Osteocyte (in vitro differentiated cells): Measurements from ENCODE around the gene SDC3. TPM values are rescaled to one million over a fixed set of nuclear protein-coding genes. Genes with fewer than 3 reads are reported as not detected.

Experiments used
- DNase-seq: peaks from one replicate; pipeline ENCODE4 v3.0.0; 2021; ENCODE audit warnings: mixed read lengths; ENCODE audit not compliant: unreplicated experiment; ENCODE audit errors: extremely low spot score
- H3K27ac Mint-ChIP-seq: one replicate; pipeline ENCODE4 v1.8.0; 2021; ENCODE audit warnings: mild to moderate bottlenecking, mixed read lengths; ENCODE audit not compliant: unreplicated experiment
- H3K27me3 Mint-ChIP-seq: one replicate; pipeline ENCODE4 v1.8.0; 2021; ENCODE audit warnings: mixed read lengths; ENCODE audit not compliant: unreplicated experiment
- H3K36me3 Mint-ChIP-seq: one replicate; pipeline ENCODE4 v1.8.0; 2021; ENCODE audit warnings: mixed read lengths; ENCODE audit not compliant: unreplicated experiment
- H3K4me1 Mint-ChIP-seq: one replicate; pipeline ENCODE4 v1.8.0; 2021; ENCODE audit warnings: mixed read lengths; ENCODE audit not compliant: unreplicated experiment
- H3K4me3 Mint-ChIP-seq: one replicate; pipeline ENCODE4 v1.8.0; 2021; ENCODE audit warnings: mild to moderate bottlenecking, moderate library complexity, mixed read lengths; ENCODE audit not compliant: unreplicated experiment
- H3K9me3 Mint-ChIP-seq: one replicate; pipeline ENCODE4 v1.8.0; 2021; ENCODE audit warnings: mixed read lengths; ENCODE audit not compliant: unreplicated experiment
- total RNA-seq: library from RNA; stranded (reverse); gene quantifications from 2 replicates; pipeline ENCODE4 v1.2.1, GENCODE V29; 2021
- TF ChIP-seq, protein P1 (sequence below): fragments of 200-600 bp; sonication (generic); IDR thresholded peaks from 2 replicates; pipeline ENCODE4 v1.5.0; 2021; ENCODE audit warnings: antibody characterized with exemption, mild to moderate bottlenecking, moderate library complexity

The SDC3 gene
- total RNA-seq, 1 donor from 2014 or later, result 54.4 TPM

DNA sequence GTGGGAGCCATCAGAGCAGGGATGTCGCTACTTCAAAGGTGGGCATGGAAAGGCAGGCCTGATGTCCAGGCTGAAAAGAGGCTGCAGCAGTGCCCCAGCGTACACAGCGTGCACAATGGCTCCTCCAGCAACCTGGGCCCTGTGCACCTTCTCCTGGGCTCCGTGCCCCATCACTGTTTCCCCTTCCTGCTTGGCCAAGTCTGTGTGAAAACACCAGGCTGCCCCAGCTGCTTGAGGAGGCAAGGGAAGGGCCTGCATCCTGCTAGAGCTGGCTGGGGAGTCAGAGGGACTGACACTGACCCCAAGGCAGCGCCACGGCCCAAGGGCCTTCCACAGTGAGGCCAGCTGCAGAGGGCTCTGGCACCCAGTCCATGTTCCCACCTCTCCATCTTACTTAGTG, 33.4 kb downstream of the SDC3 start:
- Mint-ChIP-seq H3K27me3 (no peaks in the 10 kb centered on the region), H3K27ac (no peak overlapping the region), H3K36me3 (peaks cover 12% of the 10 kb centered on the region), H3K4me1 (peaks cover 6% of the 10 kb centered on the region), H3K4me3 (no peak overlapping the region), H3K9me3 (no peaks in the 10 kb centered on the region)
- TF ChIP-seq, protein P1, sequence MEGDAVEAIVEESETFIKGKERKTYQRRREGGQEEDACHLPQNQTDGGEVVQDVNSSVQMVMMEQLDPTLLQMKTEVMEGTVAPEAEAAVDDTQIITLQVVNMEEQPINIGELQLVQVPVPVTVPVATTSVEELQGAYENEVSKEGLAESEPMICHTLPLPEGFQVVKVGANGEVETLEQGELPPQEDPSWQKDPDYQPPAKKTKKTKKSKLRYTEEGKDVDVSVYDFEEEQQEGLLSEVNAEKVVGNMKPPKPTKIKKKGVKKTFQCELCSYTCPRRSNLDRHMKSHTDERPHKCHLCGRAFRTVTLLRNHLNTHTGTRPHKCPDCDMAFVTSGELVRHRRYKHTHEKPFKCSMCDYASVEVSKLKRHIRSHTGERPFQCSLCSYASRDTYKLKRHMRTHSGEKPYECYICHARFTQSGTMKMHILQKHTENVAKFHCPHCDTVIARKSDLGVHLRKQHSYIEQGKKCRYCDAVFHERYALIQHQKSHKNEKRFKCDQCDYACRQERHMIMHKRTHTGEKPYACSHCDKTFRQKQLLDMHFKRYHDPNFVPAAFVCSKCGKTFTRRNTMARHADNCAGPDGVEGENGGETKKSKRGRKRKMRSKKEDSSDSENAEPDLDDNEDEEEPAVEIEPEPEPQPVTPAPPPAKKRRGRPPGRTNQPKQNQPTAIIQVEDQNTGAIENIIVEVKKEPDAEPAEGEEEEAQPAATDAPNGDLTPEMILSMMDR, result no peak
- no peak for DNase-seq

- H3K27me3 Mint-ChIP-seq, result no peaks in the 10 kb centered on the region
- no peak for DNase-seq
- no peak overlapping the region for H3K27ac Mint-ChIP-seq
- TF ChIP-seq, protein P1, result no peak
- H3K36me3 Mint-ChIP-seq, result peaks cover 12% of the 10 kb centered on the region
- peaks cover 1% of the 10 kb centered on the region for H3K4me1 Mint-ChIP-seq
- no peaks in the 10 kb centered on the region for H3K9me3 Mint-ChIP-seq
- no peak overlapping the region for H3K4me3 Mint-ChIP-seq
Measured at GRCh38 chr1:30874176-30874575, 34.4 kb downstream of the SDC3 start.

- Mint-ChIP-seq H3K27ac (no peak overlapping the region), H3K36me3 (peaks cover 12% of the 10 kb centered on the region), H3K27me3 (no peaks in the 10 kb centered on the region), H3K4me1 (peaks cover 1% of the 10 kb centered on the region), H3K4me3 (no peak overlapping the region), H3K9me3 (no peaks in the 10 kb centered on the region)
- DNase-seq, result no peak
- TF ChIP-seq, protein P1, result no peak
Measured at GRCh38 chr1:30872948-30873263, 35.7 kb downstream of the SDC3 start.

DNA sequence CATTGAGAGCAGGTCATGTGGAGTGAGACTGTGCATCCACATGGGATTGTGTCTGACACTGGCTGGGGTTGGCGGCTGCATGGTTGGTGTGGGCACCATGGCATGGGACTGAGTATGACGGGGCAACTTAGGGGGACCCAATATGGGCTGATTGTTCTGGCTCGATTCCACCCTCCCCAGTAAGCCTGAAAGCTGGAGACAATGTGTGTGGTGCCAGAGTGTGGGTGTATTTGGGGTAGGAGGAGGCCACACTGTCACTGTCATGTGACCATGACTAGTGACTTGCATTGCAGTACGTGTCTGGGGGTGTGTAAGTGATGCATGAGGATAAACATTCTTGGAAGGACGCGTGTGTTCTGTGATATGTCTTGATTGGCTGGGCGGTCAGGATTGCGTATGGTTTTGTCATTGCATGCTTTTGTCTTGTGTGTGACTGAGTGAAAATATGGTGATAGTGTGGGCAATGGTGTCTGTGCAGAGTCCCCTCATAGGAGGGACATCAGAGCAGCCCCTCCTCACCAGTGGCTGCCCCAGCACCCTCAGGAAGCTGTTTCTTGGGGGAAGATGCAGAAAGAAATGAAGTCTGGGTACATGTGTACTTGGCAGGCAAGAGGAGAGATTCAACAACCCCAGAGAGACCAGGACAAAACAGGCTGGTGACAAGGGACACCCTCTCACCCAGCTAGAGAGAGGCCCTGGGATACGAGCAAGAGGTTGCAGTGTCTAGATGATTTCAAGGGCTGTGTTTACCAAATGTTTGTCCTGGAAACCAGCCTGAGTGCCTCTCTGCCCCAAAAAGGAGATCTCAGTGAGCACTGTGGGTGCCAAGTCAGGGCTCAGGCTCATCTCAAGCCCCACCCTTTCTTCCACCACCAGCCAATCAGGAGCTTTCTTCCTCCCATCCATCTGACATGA, 36.3 kb downstream of the SDC3 start:
- DNase-seq, result no peak
- Mint-ChIP-seq H3K36me3 (peaks cover 12% of the 10 kb centered on the region), H3K27me3 (no peaks in the 10 kb centered on the region), H3K9me3 (no peaks in the 10 kb centered on the region), H3K27ac (no peak overlapping the region), H3K4me3 (no peak overlapping the region), H3K4me1 (peaks cover 1% of the 10 kb centered on the region)
- TF ChIP-seq, protein P1, result no peak

- Mint-ChIP-seq H3K27me3 (no peaks in the 10 kb centered on the region), H3K4me1 (peaks cover 1% of the 10 kb centered on the region), H3K4me3 (no peak overlapping the region), H3K36me3 (peaks cover 11% of the 10 kb centered on the region), H3K9me3 (no peaks in the 10 kb centered on the region), H3K27ac (no peak overlapping the region)
- no peak for DNase-seq
- TF ChIP-seq, protein P1, result no peak
Measured at GRCh38 chr1:30871276-30871871, 37.2 kb downstream of the SDC3 start.
